GM12872 (cell line): ENCODE measurements around the gene IFI27L2.

Source experiments
- TF ChIP-seq, protein P1 (sequence below): IDR thresholded peaks from 3 replicates; pipeline ENCODE4 v1.5.1; 2011; ENCODE audit warnings: low read depth, mild to moderate bottlenecking, low read length, moderate library complexity; ENCODE audit not compliant: insufficient read depth

The IFI27L2 gene

DNA sequence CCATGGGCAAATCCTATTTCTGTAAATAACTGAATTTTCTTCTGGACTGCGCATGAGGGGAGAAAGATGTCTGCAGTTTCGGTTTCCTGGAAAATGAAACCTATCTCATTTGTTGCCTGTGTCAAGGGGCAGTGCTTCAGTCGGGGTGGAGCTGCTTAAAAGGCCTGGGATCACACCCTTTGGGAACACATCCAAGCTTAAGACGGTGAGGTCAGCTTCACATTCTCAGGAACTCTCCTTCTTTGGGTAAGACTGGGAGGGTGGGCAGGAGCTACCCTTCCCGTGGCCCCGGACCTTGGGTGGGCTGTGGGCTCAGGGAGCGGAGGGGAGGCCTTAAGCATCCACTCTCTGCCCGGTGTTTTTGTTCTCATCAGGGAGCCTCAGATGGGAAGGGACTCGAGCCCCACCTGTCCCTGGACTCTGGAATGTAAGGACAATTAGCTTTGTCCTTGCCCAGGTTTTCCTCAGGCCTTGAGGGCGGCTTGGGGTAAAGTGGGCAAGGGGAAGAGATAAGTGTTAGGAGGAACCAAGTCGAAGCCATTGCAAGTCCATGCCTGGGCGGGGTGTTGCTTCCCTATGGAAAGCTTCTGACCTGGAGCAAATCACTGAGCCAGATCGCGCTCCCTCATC lies 18.7 kb downstream of the IFI27L2 start, which contains the start of gene IFI27:
IFI27 (plus strand) TSS at position 185 of the 630 bp plus-strand sequence.
- TF ChIP-seq, protein P1, sequence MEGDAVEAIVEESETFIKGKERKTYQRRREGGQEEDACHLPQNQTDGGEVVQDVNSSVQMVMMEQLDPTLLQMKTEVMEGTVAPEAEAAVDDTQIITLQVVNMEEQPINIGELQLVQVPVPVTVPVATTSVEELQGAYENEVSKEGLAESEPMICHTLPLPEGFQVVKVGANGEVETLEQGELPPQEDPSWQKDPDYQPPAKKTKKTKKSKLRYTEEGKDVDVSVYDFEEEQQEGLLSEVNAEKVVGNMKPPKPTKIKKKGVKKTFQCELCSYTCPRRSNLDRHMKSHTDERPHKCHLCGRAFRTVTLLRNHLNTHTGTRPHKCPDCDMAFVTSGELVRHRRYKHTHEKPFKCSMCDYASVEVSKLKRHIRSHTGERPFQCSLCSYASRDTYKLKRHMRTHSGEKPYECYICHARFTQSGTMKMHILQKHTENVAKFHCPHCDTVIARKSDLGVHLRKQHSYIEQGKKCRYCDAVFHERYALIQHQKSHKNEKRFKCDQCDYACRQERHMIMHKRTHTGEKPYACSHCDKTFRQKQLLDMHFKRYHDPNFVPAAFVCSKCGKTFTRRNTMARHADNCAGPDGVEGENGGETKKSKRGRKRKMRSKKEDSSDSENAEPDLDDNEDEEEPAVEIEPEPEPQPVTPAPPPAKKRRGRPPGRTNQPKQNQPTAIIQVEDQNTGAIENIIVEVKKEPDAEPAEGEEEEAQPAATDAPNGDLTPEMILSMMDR = no peak

DNA sequence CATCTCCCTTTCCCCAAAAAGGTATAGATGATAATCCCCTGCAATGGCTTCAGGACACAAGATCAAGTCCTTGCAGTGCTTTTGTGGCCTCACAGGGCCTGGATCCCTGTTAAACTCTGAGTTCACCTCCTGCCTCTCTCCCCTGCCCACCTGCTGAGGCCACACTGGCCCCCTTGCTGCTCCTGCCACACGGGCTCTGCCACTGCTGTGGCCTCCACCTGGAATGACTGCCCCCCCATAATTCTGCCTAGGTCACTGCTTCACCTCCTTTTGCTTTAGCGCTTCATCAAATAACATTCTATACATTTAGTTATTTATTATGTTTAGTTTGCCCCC lies 19.5 kb downstream of the IFI27L2 start:
- TF ChIP-seq, protein P1 = no peak

DNA sequence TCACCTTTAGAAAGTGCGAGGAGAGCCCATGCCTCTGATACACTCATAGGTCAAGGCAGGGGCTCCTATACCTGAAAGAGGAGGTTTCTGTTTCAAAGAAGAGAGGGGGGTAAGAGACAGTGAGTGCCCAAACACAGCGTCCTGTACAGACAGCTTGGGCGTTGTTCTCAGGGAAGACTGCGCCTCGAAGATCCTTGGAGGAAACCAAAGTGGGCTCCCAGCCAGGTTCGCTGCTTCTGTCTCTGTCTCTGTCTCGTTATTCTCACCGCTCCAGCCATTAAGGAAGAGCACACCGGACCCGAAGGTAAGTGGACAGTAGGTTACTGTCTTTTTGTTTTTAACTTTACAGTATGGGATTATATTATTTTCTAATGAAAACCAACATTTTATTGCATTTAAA lies 24.7 kb downstream of the IFI27L2 start:
- TF ChIP-seq, protein P1 = no peak

DNA sequence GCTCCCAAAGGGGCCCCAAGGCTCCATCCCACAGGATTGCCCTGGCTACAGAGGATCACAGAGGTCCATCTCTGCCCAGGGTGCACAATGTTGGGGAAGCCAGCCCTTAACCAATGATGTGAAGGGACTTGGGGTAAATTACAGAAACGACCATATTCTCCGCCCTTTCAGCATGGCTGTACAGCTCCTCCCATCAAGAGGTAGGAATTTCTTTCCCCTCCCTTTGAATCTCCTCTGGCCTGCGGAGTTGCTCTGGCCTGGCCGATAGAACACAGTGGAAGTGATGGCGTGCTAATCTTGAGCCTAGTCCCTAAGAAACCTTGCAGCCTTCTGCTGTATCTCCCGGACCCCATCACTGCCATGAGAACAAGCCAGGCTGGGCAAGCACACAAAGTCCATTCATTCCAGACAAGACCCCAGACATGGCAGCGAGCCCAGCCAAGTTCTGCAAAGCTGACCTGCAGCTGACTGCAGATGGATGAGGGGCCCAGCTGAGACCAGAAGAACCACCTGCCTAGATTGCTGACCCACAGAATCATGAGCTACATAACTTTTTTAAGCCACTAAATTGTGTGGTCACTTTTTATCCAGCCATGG lies 25.8 kb downstream of the IFI27L2 start:
- TF ChIP-seq, protein P1 = no peak

DNA sequence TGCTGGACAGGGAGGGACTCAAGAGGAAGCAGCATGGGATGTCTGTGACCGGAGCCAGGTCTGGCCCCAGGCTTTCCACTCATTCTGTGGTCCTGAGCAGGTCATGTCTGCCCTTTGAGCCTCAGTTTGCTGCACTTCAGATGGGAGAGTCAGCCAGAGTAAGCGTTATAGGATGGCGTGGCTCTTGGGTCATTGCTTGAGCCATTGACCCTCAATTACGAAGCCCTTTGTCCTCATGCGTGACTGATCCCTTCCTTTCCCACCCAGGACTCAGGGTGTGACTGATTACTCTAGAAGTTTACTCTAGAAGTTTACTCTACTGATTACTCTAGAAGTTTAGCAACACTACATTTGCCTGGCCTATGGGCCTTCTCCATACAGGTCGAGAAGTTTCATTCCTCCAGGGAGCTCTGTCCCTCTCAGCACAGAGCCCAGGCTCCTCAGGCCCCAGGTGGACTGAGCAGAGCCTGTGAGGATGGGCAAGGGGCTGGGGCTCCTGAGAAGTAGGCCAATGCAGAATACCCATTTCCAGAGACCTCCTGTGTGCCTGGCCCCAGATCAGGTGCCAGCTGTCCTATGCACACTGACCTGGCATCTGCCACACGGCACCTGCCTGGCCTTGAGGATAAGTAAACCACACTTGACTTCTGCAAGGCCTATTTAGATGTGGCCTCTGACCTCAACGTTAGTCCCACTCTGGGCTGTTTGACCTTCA lies 26.5 kb downstream of the IFI27L2 start:
- TF ChIP-seq, protein P1 = no peak

DNA sequence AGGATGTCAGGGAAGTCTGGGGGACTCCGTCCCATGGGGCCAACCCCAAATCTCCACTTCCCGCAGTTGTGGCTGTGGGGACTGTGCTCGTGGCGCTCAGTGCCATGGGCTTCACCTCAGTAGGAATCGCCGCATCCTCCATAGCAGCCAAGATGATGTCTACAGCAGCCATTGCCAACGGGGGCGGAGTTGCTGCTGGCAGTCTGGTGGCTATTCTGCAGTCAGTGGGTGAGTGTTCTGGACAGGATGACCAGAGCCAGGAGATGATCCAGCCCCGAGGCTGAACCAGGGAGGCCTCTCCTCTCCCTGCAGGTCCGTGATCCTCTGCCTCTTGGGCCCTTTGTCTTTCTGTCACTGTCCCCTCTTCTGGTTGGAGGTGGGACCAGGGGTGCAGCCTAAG lies 27.7 kb downstream of the IFI27L2 start:
- TF ChIP-seq, protein P1 = no peak

DNA sequence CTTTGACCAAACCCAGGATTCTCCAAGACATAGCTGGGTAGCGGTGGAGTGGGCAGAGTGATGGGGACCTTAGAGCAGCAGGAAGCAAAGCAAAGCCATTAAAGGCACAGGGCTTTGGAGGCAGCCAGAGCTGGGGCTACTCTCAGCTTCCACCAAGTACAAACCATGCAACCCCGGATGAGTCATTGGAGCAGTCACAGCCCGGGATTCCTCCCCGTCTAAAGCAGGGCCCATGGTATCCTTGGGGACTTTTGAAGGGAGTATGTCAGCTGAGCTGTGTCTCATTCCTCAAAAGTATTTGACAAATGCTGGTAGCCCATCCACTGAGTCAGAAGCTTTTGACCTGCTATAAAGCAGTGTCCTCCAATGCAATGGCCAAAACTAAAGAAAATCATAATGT lies 28.6 kb downstream of the IFI27L2 start:
- TF ChIP-seq, protein P1 = no peak
